K562 (cell line): Measurements from ENCODE around the gene RADX.

ENCODE experiments used
- EZH2 ChIP-seq: IDR thresholded peaks from 2 replicates; pipeline ENCODE4 v1.6.1; 2012; ENCODE audit warnings: low read depth, mild to moderate bottlenecking, inconsistent platforms, low read length, borderline replicate concordance
- KLF6 ChIP-seq: fragments of 250-450 bp; sonication (Bioruptor Pico); IDR thresholded peaks from 2 replicates; pipeline ENCODE4 v1.4.0; 2020; ENCODE audit warnings: mild to moderate bottlenecking, moderate library complexity, borderline replicate concordance
- MCM7 ChIP-seq, 2 experiments: fragments of 450-650 bp; IDR thresholded peaks; 2 replicates each; pipeline ENCODE4 v1.6.1; 2016 to 2018
- NFYB ChIP-seq: IDR thresholded peaks from 2 replicates; pipeline ENCODE4 v1.6.1; 2011; ENCODE audit warnings: mild to moderate bottlenecking, moderate library complexity; ENCODE audit not compliant: insufficient read length; ENCODE audit errors: extremely low read depth
- POLR2AphosphoS5 ChIP-seq: IDR thresholded peaks from 2 replicates; pipeline ENCODE4 v1.6.1; 2011; ENCODE audit warnings: mild to moderate bottlenecking, low read depth, low read length, moderate library complexity; ENCODE audit not compliant: control insufficient read depth, insufficient read depth
- TCF7 ChIP-seq: sonication (generic); IDR thresholded peaks from 2 replicates; pipeline ENCODE4 v1.6.1; 2016; ENCODE audit warnings: antibody characterized with exemption, borderline replicate concordance
- TF ChIP-seq, protein P1 (sequence below), 2 experiments: fragments of 450-650 bp; formaldehyde crosslinking in 1 of 2; IDR thresholded peaks; 2 replicates each; pipeline versions ENCODE4 v1.4.0 to v1.6.1; 2014 to 2020; ENCODE audit warnings: mild to moderate bottlenecking in 2 of 2, borderline replicate concordance in 1 of 2, low read depth in 1 of 2
- TF ChIP-seq, protein P2 (sequence below): fragments of 450-650 bp; IDR thresholded peaks from 2 replicates; pipeline ENCODE4 v1.6.1; 2016; ENCODE audit warnings: antibody characterized with exemption
- TF ChIP-seq, protein P3 (sequence below): fragments of 450-650 bp; IDR thresholded peaks from 2 replicates; pipeline ENCODE4 v1.6.1; 2016; ENCODE audit warnings: missing biosample characterization, missing genetic modification characterization
- TF ChIP-seq, protein P4 (sequence below), 2 experiments: IDR thresholded peaks in 1 of 2; conservative IDR thresholded peaks in 1 of 2; 2 replicates each; pipeline ENCODE4 v1.6.1; 2016; ENCODE audit warnings: low read depth in 2 of 2, mild to moderate bottlenecking in 1 of 2, missing compliant biosample characterization in 1 of 2, missing genetic modification characterization in 1 of 2, moderate library complexity in 1 of 2

DNA sequence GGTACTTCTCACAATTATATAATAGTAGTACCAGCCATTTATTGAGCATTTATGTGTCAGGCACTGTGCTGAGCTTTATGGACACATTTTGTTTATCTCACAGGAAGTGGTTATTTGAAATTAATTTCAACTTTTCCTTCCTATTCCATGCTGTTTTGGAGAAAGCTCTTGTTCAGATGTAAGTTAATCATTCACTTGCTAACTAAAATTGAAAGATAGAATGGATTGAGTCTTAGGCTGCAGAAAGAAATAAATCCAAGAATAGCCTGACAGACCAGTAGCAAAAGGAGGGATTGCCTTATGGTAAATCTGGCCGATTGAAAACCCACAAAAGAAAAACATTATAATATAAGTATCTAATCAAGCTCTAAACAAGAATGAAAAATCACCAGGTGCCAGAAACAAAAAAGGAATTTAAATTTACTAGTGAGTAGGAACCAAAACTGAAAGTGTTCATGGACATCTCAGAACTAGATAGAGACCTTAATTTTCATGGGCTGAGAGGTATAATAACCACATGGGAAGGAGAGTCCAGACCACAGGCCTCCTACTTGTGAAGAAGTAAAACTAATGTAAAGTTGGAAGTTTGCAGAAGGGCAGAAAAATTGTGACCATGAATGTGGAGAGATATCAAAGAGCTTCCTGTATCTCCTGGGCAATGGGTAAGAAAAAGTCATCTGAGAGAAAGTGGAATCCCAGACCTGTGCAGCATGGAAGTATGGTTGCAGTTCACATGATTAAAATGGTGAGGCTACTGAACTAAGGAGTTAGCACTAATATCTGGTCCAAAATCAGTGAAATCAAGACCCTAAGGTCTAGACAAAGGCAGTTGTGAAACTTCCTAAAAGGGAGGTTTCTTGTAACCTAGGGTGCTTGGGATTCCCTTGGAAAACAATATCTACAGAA lies 38.0 kb downstream of the RADX start:
- TF ChIP-seq, protein P1, sequence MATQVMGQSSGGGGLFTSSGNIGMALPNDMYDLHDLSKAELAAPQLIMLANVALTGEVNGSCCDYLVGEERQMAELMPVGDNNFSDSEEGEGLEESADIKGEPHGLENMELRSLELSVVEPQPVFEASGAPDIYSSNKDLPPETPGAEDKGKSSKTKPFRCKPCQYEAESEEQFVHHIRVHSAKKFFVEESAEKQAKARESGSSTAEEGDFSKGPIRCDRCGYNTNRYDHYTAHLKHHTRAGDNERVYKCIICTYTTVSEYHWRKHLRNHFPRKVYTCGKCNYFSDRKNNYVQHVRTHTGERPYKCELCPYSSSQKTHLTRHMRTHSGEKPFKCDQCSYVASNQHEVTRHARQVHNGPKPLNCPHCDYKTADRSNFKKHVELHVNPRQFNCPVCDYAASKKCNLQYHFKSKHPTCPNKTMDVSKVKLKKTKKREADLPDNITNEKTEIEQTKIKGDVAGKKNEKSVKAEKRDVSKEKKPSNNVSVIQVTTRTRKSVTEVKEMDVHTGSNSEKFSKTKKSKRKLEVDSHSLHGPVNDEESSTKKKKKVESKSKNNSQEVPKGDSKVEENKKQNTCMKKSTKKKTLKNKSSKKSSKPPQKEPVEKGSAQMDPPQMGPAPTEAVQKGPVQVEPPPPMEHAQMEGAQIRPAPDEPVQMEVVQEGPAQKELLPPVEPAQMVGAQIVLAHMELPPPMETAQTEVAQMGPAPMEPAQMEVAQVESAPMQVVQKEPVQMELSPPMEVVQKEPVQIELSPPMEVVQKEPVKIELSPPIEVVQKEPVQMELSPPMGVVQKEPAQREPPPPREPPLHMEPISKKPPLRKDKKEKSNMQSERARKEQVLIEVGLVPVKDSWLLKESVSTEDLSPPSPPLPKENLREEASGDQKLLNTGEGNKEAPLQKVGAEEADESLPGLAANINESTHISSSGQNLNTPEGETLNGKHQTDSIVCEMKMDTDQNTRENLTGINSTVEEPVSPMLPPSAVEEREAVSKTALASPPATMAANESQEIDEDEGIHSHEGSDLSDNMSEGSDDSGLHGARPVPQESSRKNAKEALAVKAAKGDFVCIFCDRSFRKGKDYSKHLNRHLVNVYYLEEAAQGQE (IDR thresholded peaks at IDR 0.05; ENCODE audit: borderline replicate concordance), result no peak
- TF ChIP-seq, protein P1 (CRISPR knock-in tag; IDR thresholded peaks at IDR 0.05; ENCODE audit: low read depth), result no peak
- TF ChIP-seq, protein P2, sequence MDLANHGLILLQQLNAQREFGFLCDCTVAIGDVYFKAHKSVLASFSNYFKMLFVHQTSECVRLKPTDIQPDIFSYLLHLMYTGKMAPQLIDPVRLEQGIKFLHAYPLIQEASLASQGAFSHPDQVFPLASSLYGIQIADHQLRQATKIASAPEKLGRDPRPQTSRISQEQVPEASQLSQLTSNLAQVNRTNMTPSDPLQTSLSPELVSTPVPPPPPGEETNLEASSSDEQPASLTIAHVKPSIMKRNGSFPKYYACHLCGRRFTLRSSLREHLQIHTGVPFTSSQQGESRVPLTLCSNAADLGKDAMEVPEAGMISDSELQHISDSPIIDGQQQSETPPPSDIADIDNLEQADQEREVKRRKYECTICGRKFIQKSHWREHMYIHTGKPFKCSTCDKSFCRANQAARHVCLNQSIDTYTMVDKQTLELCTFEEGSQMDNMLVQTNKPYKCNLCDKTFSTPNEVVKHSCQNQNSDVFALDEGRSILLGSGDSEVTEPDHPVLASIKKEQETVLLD, result no peak
- TF ChIP-seq POLR2AphosphoS5 (no peak), TCF7 (no peak), MCM7 (IDR thresholded peaks at IDR 0.05) (no peak), EZH2 (no peak), KLF6 (CRISPR knock-in tag) (no peak), NFYB (no peak)
- TF ChIP-seq, protein P3, sequence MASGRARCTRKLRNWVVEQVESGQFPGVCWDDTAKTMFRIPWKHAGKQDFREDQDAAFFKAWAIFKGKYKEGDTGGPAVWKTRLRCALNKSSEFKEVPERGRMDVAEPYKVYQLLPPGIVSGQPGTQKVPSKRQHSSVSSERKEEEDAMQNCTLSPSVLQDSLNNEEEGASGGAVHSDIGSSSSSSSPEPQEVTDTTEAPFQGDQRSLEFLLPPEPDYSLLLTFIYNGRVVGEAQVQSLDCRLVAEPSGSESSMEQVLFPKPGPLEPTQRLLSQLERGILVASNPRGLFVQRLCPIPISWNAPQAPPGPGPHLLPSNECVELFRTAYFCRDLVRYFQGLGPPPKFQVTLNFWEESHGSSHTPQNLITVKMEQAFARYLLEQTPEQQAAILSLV, result no peak
- TF ChIP-seq, protein P4, sequence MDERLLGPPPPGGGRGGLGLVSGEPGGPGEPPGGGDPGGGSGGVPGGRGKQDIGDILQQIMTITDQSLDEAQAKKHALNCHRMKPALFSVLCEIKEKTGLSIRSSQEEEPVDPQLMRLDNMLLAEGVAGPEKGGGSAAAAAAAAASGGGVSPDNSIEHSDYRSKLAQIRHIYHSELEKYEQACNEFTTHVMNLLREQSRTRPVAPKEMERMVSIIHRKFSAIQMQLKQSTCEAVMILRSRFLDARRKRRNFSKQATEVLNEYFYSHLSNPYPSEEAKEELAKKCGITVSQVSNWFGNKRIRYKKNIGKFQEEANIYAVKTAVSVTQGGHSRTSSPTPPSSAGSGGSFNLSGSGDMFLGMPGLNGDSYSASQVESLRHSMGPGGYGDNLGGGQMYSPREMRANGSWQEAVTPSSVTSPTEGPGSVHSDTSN (CRISPR knock-in tag; IDR thresholded peaks at IDR 0.05; ENCODE audit: low read depth), result no peak
- TF ChIP-seq, protein P4 (tag; conservative IDR thresholded peaks at IDR 0.05; ENCODE audit: low read depth), result no peak
